HepG2 (cell line): ENCODE results near the gene KCNJ13. TPM values are rescaled to one million over a fixed set of nuclear protein-coding genes. Genes with fewer than 3 reads are reported as not detected.

Experiments
- ATAC-seq: fragments of 200-7000 bp; cut with Tn5 transposase; 3 replicates; pipeline ENCODE4 v1.9.1; 2020; ENCODE audit warnings: mild to moderate bottlenecking, moderate library complexity
- BruUV-seq: library from RNA; stranded (reverse); fragments of 400-500 nt; replicated peaks from 2 replicates; lab custom pipeline; 2021; lab: Mats Ljungman, UMichigan
- CTCF ChIA-PET: fragments of 300-600 bp; formaldehyde crosslinking; extraction: SDS; loops from one replicate; lab custom pipeline; 2021; ENCODE audit warnings: low total read pairs, inconsistent platforms, low intra/inter-chr PET ratio; lab: Yijun Ruan, JAX
- POLR2A ChIA-PET: fragments of 350-600 bp; sonication (Branson Sonifier 250); formaldehyde crosslinking; loops from one replicate; lab custom pipeline; 2020; ENCODE audit warnings: antibody characterized with exemption, inconsistent platforms; lab: Yijun Ruan, JAX
- DNase-seq: peaks from one replicate; pipeline ENCODE4 v3.0.0-alpha.2; 2015; ENCODE audit warnings: low spot score
- FAIRE-seq: peaks from 3 replicates; lab custom pipeline; 2011; peaks lifted over from hg19 to GRCh38; lab: Jason Lieb, UNC
- H2AFZ ChIP-seq: one replicate; pipeline ENCODE4 v1.6.1; 2011; ENCODE audit warnings: low read length, inconsistent platforms
- H3K27ac ChIP-seq: fragments of 300-600 bp; 3 replicates; pipeline ENCODE4 v1.8.0; 2011; ENCODE audit warnings: mixed run types, mild to moderate bottlenecking, mixed read lengths, low read length, inconsistent platforms; ENCODE audit not compliant: insufficient read depth; ENCODE audit errors: extremely low read length
- H3K27me3 ChIP-seq, 2 experiments: fragments of 200-600 bp in 1 of 2; 2 replicates in 1 of 2; 3 replicates in 1 of 2; pipeline versions ENCODE4 v1.6.0 to v1.8.0; 2011; ENCODE audit warnings: low read length in 2 of 2, mild to moderate bottlenecking in 2 of 2, moderate library complexity in 2 of 2, inconsistent platforms in 1 of 2; ENCODE audit not compliant: insufficient read depth in 2 of 2, control insufficient read depth in 1 of 2
- H3K36me3 ChIP-seq, 2 experiments: fragments of 200-600 bp in 1 of 2; replicated peaks in 1 of 2; 2 replicates in 1 of 2; 3 replicates in 1 of 2; pipeline versions ENCODE4 v1.5.1 to v1.8.0; 2011; ENCODE audit warnings: low read length in 2 of 2, inconsistent platforms in 1 of 2; ENCODE audit not compliant: insufficient read depth in 2 of 2, control insufficient read depth in 1 of 2
- H3K4me1 ChIP-seq: 2 replicates; pipeline ENCODE4 v1.5.1; 2012; ENCODE audit warnings: low read length, inconsistent platforms; ENCODE audit not compliant: insufficient read depth
- H3K4me2 ChIP-seq: 2 replicates; pipeline ENCODE4 v1.6.0; 2011; ENCODE audit warnings: low read depth, low read length, inconsistent platforms
- H3K4me3 ChIP-seq, 3 experiments: fragments of 200-600 bp in 1 of 3; sonication (generic), shearing (Covaris generic) in 1 of 3; replicated peaks in 1 of 3; 2 replicates each; pipeline ENCODE4 v1.5.1; 2011 to 2016; ENCODE audit warnings: low read length in 3 of 3, inconsistent platforms in 2 of 3, low read depth in 2 of 3, mild to moderate bottlenecking in 2 of 3, control low read depth in 1 of 3, mixed read lengths in 1 of 3; ENCODE audit not compliant: insufficient read depth in 1 of 3
- H3K79me2 ChIP-seq: one replicate; pipeline ENCODE4 v1.6.1; 2011; ENCODE audit warnings: low read length, inconsistent platforms; ENCODE audit not compliant: insufficient read depth
- H3K9ac ChIP-seq: 2 replicates; pipeline ENCODE4 v1.6.0; 2011; ENCODE audit warnings: mild to moderate bottlenecking, low read depth, low read length, inconsistent platforms; ENCODE audit not compliant: insufficient read depth
- H3K9me3 ChIP-seq: 2 replicates; pipeline ENCODE4 v1.5.1; 2012; ENCODE audit warnings: mild to moderate bottlenecking, low read length
- H4K20me1 ChIP-seq: 2 replicates; pipeline ENCODE4 v1.6.0; 2011; ENCODE audit warnings: inconsistent platforms, mild to moderate bottlenecking, low read length, moderate library complexity; ENCODE audit not compliant: insufficient read depth
- ATAD3A ChIP-seq: sonication (generic); formaldehyde crosslinking; IDR thresholded peaks from 2 replicates; pipeline ENCODE4 v1.4.0; 2020; ENCODE audit warnings: missing genetic modification reagents
- FOXA1 ChIP-seq, 2 experiments: fragments of 450-650 bp in 1 of 2; sonication (generic) in 1 of 2; formaldehyde crosslinking in 1 of 2; IDR thresholded peaks; 2 replicates each; pipeline versions ENCODE4 v1.4.0 to v1.6.1; 2016 to 2020; ENCODE audit warnings: missing genetic modification reagents in 1 of 2
- GFI1 ChIP-seq: sonication (generic); formaldehyde crosslinking; IDR thresholded peaks from 2 replicates; pipeline ENCODE4 v1.5.0; 2020; ENCODE audit warnings: missing genetic modification reagents, mild to moderate bottlenecking, borderline replicate concordance
- NFIC ChIP-seq: IDR thresholded peaks from 2 replicates; pipeline ENCODE4 v1.6.1; 2012; ENCODE audit warnings: mild to moderate bottlenecking, low read length, inconsistent platforms
- NFRKB ChIP-seq: fragments of 450-650 bp; IDR thresholded peaks from 2 replicates; pipeline ENCODE4 v1.6.1; 2017
- ZNF709 ChIP-seq: sonication (generic); formaldehyde crosslinking; IDR thresholded peaks from 2 replicates; pipeline ENCODE4 v1.5.0; 2020; ENCODE audit warnings: mild to moderate bottlenecking, missing genetic modification reagents
- ZNF747 ChIP-seq: sonication (generic); formaldehyde crosslinking; IDR thresholded peaks from 2 replicates; pipeline ENCODE4 v1.8.1; 2023; ENCODE audit warnings: missing genetic modification reagents, mild to moderate bottlenecking, borderline replicate concordance
- ZNF784 ChIP-seq: sonication (generic); formaldehyde crosslinking; IDR thresholded peaks from 2 replicates; pipeline ENCODE4 v1.5.1; 2020; ENCODE audit warnings: missing genetic modification reagents, mild to moderate bottlenecking, borderline replicate concordance
- ZNF788 ChIP-seq: sonication (generic); formaldehyde crosslinking; IDR thresholded peaks from 2 replicates; pipeline ENCODE4 v1.5.0; 2020; ENCODE audit warnings: mild to moderate bottlenecking, missing genetic modification reagents, borderline replicate concordance
- in situ Hi-C: cut with HindIII; loops from 2 replicates; pipeline ENCODE4 v1.10.0; 2017; ENCODE audit warnings: low pct_unique_long_range_greater_than_20kb; ENCODE audit not compliant: extremely low pct_ligation_motif_present
- intact Hi-C: fragments of 100-400 bp; cut with micrococcal nuclease; formaldehyde crosslinking; loops from one replicate; pipeline ENCODE4 v1.10.0; 2022; ENCODE audit not compliant: unreplicated experiment
- polyA plus RNA-seq, 8 experiments: library from polyadenylated mRNA; depleted of rRNA in 3 of 8; stranded (reverse) in 7 of 8; unstranded in 1 of 8; fragments of >200 nt; fragmentation: Illumina TruSeq in 4 of 8; extraction: Trizol in 4 of 8; gene quantifications; 2 replicates each; pipeline versions ENCODE4 v1.2.1 to v1.2.3, GENCODE V29; 2011 to 2016; ENCODE audit warnings: low read depth in 4 of 8, missing spikeins in 1 of 8, mixed read lengths in 1 of 8; ENCODE audit not compliant: insufficient read depth in 1 of 8
- total RNA-seq, 5 experiments: library from RNA; depleted of rRNA; stranded (reverse); fragments of >200 nt; fragmentation: Illumina TruSeq; extraction: Trizol; gene quantifications; 2 replicates each; pipeline ENCODE4 v1.2.3, GENCODE V29; 2016; ENCODE audit warnings: low read depth in 1 of 5
- TF ChIP-seq, protein P1 (sequence below): sonication (generic); formaldehyde crosslinking; IDR thresholded peaks from 2 replicates; pipeline ENCODE4 v1.4.0; 2020; ENCODE audit warnings: missing genetic modification reagents
- TF ChIP-seq, protein P2 (sequence below): sonication (generic); formaldehyde crosslinking; IDR thresholded peaks from 2 replicates; pipeline ENCODE4 v1.4.0; 2020; ENCODE audit warnings: mild to moderate bottlenecking, low read depth, missing genetic modification reagents
- TF ChIP-seq, protein P3 (sequence below): sonication (generic); formaldehyde crosslinking; IDR thresholded peaks from 2 replicates; pipeline ENCODE4 v1.5.1; 2020; ENCODE audit warnings: mild to moderate bottlenecking, missing genetic modification reagents, moderate library complexity

Gene KCNJ13
- total and polyA plus RNA-seq, 2 of the 13 experiments (the other 11 are each of a cell fraction or from before 2014, with no cell fraction given), result not detected

DNA sequence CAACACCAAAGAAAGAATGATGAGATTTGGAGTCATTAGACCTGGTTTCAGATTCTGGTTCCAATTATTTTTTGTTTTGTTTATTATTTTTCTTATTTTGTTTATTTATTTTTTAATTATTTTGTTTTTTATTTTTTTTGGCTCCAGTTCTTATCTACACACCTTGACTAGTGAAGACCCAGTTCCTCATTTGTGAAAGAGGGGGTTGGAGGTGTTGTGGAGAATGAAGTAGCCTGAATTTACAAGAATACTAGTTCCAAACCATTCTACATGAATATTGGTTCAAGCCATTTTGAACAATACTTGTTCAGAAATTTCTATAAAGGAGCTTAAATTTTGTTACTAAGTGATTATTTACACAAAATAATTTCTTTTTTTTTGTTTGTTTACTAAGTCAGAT lies 6.9 kb upstream of the KCNJ13 start:
- POLR2A ChIA-PET, result no interaction called here
- peaks cover 8 to 31% of the 10 kb centered on the region in 2 experiments for H3K36me3 ChIP-seq
- TF ChIP-seq NFRKB (no peak), ATAD3A (CRISPR knock-in tag) (no peak), ZNF747 (CRISPR knock-in tag) (no peak), FOXA1 (IDR thresholded peaks at IDR 0.05) (no peak), FOXA1 (CRISPR knock-in tag; IDR thresholded peaks at IDR 0.05) (no peak), ZNF784 (CRISPR knock-in tag) (no peak)
- TF ChIP-seq, protein P1, sequence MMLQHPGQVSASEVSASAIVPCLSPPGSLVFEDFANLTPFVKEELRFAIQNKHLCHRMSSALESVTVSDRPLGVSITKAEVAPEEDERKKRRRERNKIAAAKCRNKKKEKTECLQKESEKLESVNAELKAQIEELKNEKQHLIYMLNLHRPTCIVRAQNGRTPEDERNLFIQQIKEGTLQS (CRISPR knock-in tag), result no peak
- TF ChIP-seq, all 625 proteins: peak for 0
- in situ Hi-C loops (no loop called here), intact Hi-C loops (no loop called here)
- no peak overlapping the region for H3K4me3 ChIP-seq
- no peak overlapping the region for H3K9ac ChIP-seq
- H3K4me1 ChIP-seq, result no peaks in the 10 kb centered on the region
- no peak overlapping the region for H2AFZ ChIP-seq
- no peak overlapping the region for H3K27ac ChIP-seq
- no peak for ATAC-seq
- H3K4me2 ChIP-seq, result no peak overlapping the region
- CTCF ChIA-PET, result no interaction called here
- H3K9me3 ChIP-seq, result no peaks in the 10 kb centered on the region
- no peak for DNase-seq
- H4K20me1 ChIP-seq, result no peaks in the 10 kb centered on the region
- no peaks in the 10 kb centered on the region for H3K27me3 ChIP-seq
- no peak for FAIRE-seq
- BruUV-seq, result no TSS peak
- H3K79me2 ChIP-seq, result no peaks in the 10 kb centered on the region

DNA sequence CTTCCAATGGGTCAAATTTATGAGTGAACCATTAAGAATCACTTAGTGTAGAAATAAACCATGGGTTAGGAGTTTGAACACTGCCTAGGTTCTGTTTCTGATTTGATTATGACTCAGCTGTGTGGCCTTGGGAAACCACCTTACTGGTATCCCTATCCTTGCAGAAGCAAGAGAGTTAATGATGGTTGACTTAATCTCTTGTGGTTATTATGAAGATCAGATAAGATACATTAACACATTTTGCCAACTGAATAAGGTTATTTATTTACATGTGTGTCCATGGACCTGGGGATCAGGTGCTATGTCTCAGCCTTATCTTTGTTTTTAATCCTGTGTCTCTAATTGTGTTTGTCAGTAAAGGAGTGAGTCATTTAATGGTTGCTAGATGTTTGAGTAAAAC lies 5.4 kb upstream of the KCNJ13 start:
- POLR2A ChIA-PET, result no interaction called here
- no peak overlapping the region for H3K9ac ChIP-seq
- BruUV-seq, result no TSS peak
- intact Hi-C loops (no loop called here), in situ Hi-C loops (no loop called here)
- no peaks in the 10 kb centered on the region for H3K9me3 ChIP-seq
- H3K36me3 ChIP-seq, result peaks cover 7 to 21% of the 10 kb centered on the region in 2 experiments
- H4K20me1 ChIP-seq, result no peaks in the 10 kb centered on the region
- no peak overlapping the region for H3K4me3 ChIP-seq
- DNase-seq (peak; percentile 12), FAIRE-seq (peak; percentile 39), ATAC-seq (peak; percentile 44; the same call in 2 of the 3 replicates)
- no peaks in the 10 kb centered on the region for H3K27me3 ChIP-seq
- no peak overlapping the region for H3K4me2 ChIP-seq
- H3K27ac ChIP-seq, result peak overlapping the region; percentile 3
- no peak overlapping the region for H2AFZ ChIP-seq
- no peaks in the 10 kb centered on the region for H3K4me1 ChIP-seq
- H3K79me2 ChIP-seq, result no peaks in the 10 kb centered on the region
- CTCF ChIA-PET, result no interaction called here
- TF ChIP-seq, protein P2, sequence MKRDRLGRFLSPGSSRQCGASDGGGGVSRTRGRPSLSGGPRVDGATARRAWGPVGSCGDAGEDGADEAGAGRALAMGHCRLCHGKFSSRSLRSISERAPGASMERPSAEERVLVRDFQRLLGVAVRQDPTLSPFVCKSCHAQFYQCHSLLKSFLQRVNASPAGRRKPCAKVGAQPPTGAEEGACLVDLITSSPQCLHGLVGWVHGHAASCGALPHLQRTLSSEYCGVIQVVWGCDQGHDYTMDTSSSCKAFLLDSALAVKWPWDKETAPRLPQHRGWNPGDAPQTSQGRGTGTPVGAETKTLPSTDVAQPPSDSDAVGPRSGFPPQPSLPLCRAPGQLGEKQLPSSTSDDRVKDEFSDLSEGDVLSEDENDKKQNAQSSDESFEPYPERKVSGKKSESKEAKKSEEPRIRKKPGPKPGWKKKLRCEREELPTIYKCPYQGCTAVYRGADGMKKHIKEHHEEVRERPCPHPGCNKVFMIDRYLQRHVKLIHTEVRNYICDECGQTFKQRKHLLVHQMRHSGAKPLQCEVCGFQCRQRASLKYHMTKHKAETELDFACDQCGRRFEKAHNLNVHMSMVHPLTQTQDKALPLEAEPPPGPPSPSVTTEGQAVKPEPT (CRISPR knock-in tag), result no peak
- TF ChIP-seq ZNF788 (CRISPR knock-in tag) (no peak), GFI1 (no peak), ZNF709 (CRISPR knock-in tag) (no peak), NFIC (no peak)
- TF ChIP-seq, protein P3, sequence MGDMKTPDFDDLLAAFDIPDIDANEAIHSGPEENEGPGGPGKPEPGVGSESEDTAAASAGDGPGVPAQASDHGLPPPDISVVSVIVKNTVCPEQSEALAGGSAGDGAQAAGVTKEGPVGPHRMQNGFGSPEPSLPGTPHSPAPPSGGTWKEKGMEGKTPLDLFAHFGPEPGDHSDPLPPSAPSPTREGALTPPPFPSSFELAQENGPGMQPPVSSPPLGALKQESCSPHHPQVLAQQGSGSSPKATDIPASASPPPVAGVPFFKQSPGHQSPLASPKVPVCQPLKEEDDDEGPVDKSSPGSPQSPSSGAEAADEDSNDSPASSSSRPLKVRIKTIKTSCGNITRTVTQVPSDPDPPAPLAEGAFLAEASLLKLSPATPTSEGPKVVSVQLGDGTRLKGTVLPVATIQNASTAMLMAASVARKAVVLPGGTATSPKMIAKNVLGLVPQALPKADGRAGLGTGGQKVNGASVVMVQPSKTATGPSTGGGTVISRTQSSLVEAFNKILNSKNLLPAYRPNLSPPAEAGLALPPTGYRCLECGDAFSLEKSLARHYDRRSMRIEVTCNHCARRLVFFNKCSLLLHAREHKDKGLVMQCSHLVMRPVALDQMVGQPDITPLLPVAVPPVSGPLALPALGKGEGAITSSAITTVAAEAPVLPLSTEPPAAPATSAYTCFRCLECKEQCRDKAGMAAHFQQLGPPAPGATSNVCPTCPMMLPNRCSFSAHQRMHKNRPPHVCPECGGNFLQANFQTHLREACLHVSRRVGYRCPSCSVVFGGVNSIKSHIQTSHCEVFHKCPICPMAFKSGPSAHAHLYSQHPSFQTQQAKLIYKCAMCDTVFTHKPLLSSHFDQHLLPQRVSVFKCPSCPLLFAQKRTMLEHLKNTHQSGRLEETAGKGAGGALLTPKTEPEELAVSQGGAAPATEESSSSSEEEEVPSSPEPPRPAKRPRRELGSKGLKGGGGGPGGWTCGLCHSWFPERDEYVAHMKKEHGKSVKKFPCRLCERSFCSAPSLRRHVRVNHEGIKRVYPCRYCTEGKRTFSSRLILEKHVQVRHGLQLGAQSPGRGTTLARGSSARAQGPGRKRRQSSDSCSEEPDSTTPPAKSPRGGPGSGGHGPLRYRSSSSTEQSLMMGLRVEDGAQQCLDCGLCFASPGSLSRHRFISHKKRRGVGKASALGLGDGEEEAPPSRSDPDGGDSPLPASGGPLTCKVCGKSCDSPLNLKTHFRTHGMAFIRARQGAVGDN (CRISPR knock-in tag), result no peak
